Mammary epithelial cell (primary cell): ENCODE results near the gene GPR89B.
"Not testable (repeated sequence)": the region's sequence is repeated elsewhere in the genome, so short reads cannot be mapped to it uniquely, and the experiment has no call there.

Experiments used
- CTCF ChIP-seq, 2 donors: IDR thresholded peaks in 1 of 2; conservative IDR thresholded peaks in 1 of 2; 2 replicates each; pipeline ENCODE4 v1.5.1; 2011 to 2012; ENCODE audit warnings: inconsistent platforms in 2 of 2, low read length in 2 of 2, mild to moderate bottlenecking in 2 of 2, control low read depth in 1 of 2, low read depth in 1 of 2; ENCODE audit not compliant: insufficient read depth in 1 of 2; ENCODE audit errors: extremely low read depth in 1 of 2
- EZH2 ChIP-seq: IDR thresholded peaks from 2 replicates; pipeline ENCODE4 v1.6.1; 2012; ENCODE audit warnings: low read length, inconsistent platforms, borderline replicate concordance

- TF ChIP-seq CTCF (conservative IDR thresholded peaks at IDR 0.05 in 1 of 2, IDR thresholded peaks at IDR 0.05 in 1 of 2; ENCODE audit: extremely low read depth in 1 of 2, insufficient read depth in 1 of 2, low read depth in 1 of 2, low read length in 2 of 2); EZH2: not testable (repeated sequence)
Observed at GRCh38 chr1:148027004-148027403, 98.8 kb downstream of the GPR89B start.
